GM12801 (cell line): ENCODE results near the gene SYNGR4.

ENCODE experiments used
- CTCF ChIP-seq: IDR thresholded peaks from one replicate; pipeline ENCODE4 v1.5.1; 2011; ENCODE audit warnings: control low read depth; ENCODE audit not compliant: insufficient read length; ENCODE audit errors: extremely low read depth

The SYNGR4 gene

DNA sequence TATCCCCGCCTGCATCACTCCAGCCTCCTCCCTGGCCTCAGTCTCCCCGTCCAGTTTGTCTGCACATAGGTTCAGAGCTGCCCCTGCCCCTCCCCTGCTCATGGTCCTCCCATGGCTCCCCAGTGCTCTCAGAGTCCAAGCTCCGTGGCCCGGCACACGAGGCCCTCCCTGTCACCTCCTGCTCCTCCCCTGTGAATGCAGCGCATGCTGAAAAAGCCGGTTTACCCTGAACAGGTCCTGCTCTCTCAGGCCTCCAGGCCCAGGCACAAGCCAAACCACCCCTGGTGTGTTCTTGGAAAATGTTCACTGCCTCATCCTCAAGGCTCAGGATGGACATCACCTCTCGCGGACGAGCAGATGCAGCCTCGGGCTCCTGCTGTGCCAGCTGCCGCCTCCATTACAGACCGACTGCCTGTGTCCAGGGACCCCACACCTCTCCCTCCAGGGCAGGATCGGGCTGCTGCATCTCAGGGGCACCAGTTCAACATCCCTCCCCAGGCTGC is 25.9 kb upstream of the SYNGR4 start:
- no peak for TF ChIP-seq CTCF

DNA sequence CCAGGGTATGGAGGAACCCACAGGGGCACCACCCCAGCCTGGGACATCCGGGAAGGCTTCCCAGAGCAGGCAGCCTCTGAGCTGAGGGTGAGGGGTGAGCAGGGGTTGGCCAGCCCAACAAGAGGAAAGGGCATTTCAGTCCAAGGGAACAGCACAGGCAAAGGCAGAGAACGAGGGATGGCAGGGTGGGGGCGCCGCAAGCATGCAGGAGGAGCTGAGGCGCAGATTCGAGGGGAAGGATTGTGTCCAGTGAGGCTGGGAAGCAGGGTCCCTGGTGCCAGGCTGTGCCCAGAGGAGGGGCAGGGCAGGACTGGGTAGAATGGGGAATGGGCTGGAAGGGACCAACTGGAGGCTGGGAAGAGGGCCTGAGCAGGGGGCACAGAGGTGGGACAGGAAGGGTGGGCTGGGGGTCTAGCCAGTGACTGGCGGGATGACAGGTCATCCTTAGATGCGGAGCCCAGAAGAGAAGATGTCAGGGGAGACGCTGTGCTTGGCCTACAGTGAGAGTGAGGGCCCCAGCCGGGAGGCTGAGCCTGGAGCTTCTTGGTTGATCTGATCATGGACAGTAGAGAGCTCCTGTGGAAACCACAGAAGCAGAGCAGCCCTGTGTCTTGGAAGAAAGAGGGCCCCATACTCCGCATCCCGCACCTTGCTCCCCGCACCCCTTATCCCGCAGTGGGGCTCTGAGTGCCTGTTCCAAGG is 25.2 kb upstream of the SYNGR4 start:
- TF ChIP-seq CTCF, result no peak

- TF ChIP-seq CTCF, result no peak
These were observed 23.2 kb upstream of the SYNGR4 start for GRCh38 chr19:48340995-48341394.

- no peak for TF ChIP-seq CTCF
These were observed 22.4 kb upstream of the SYNGR4 start for GRCh38 chr19:48341515-48342413.

- TF ChIP-seq CTCF, result no peak
These were observed 21.8 kb upstream of the SYNGR4 start for GRCh38 chr19:48342414-48342738.

GRCh38 chr19:48342841-48343540 is 21.2 kb upstream of the SYNGR4 start:
- no peak for TF ChIP-seq CTCF

GRCh38 chr19:48344892-48345291 is 19.3 kb upstream of the SYNGR4 start:
- no peak for TF ChIP-seq CTCF
